Measurements from ENCODE around the gene FAAP20.

FAAP20 gene

GRCh38 chr1:2185880-2186855 lies 8.4 kb downstream of the FAAP20 start:
- TF ChIP-seq CTCF (IDR thresholded peaks at IDR 0.05; ENCODE audit: low read depth, low read length, missing control alignments), result no peak
- DNase-seq (ENCODE audit: low read depth), result no peak
- no peak overlapping the region for H3K4me3 ChIP-seq (ENCODE audit: low read depth, low read length)

GRCh38 chr1:2184934-2185333 lies 9.6 kb downstream of the FAAP20 start:
- TF ChIP-seq CTCF (IDR thresholded peaks at IDR 0.05; ENCODE audit: low read depth, low read length, missing control alignments), result no peak
- no peak overlapping the region for H3K4me3 ChIP-seq (ENCODE audit: low read depth, low read length)
- no peak for DNase-seq (ENCODE audit: low read depth)

- no peak for DNase-seq (ENCODE audit: low read depth)
- no peak for TF ChIP-seq CTCF (IDR thresholded peaks at IDR 0.05; ENCODE audit: low read depth, low read length, missing control alignments)
- H3K4me3 ChIP-seq (ENCODE audit: low read depth, low read length), result no peak overlapping the region
These were observed 10.0 kb downstream of the FAAP20 start for GRCh38 chr1:2184531-2184930.

GRCh38 chr1:2183937-2184334 lies 10.6 kb downstream of the FAAP20 start:
- no peak for TF ChIP-seq CTCF (IDR thresholded peaks at IDR 0.05; ENCODE audit: low read depth, low read length, missing control alignments)
- DNase-seq (ENCODE audit: low read depth), result no peak
- H3K4me3 ChIP-seq (ENCODE audit: low read depth, low read length), result no peak overlapping the region

GRCh38 chr1:2182376-2182775 lies 12.2 kb downstream of the FAAP20 start:
- TF ChIP-seq CTCF (IDR thresholded peaks at IDR 0.05; ENCODE audit: low read depth, low read length, missing control alignments), result no peak
- H3K4me3 ChIP-seq (ENCODE audit: low read depth, low read length), result no peak overlapping the region
- no peak for DNase-seq (ENCODE audit: low read depth)

- DNase-seq (ENCODE audit: low read depth), result no peak
- H3K4me3 ChIP-seq (ENCODE audit: low read depth, low read length), result no peak overlapping the region
- no peak for TF ChIP-seq CTCF (IDR thresholded peaks at IDR 0.05; ENCODE audit: low read depth, low read length, missing control alignments)
These were observed 12.8 kb downstream of the FAAP20 start for GRCh38 chr1:2181752-2182151.

- DNase-seq (ENCODE audit: low read depth), result no peak
- TF ChIP-seq CTCF (IDR thresholded peaks at IDR 0.05; ENCODE audit: low read depth, low read length, missing control alignments), result no peak
- H3K4me3 ChIP-seq (ENCODE audit: low read depth, low read length), result no peak overlapping the region
These were observed 13.3 kb downstream of the FAAP20 start for GRCh38 chr1:2181271-2181670.

All from GM12864 (cell line).